Activated CD8-positive, alpha-beta memory T cell treated with anti-CD3 and anti-CD28 coated beads, Interleukin-2, amount 10 ng/mL, durations not matched to agents 7 days and 5 days (primary cell): ENCODE results near the gene GFRA3. TPM values are rescaled to one million over a fixed set of nuclear protein-coding genes. Genes with fewer than 3 reads are reported as not detected.
"Not testable (repeated sequence)": the region's sequence is repeated elsewhere in the genome, so short reads cannot be mapped to it uniquely, and the experiment has no call there.

Source experiments
- ATAC-seq: fragments of 150-1000 bp; cut with Tn5 transposase; one replicate; pipeline ENCODE4 v1.10.0; 2021; ENCODE audit warnings: moderate library complexity
- CTCF ChIA-PET: fragments of 350-600 bp; sonication (Branson Sonifier 250); formaldehyde crosslinking; loops from one replicate; lab custom pipeline; 2021; ENCODE audit warnings: antibody characterized with exemption; lab: Charles Lee
- DNase-seq: peaks from one replicate; pipeline ENCODE4 v3.0.0-alpha.2; 2020
- H3K27ac Mint-ChIP-seq: one replicate; pipeline ENCODE4 v1.8.0; 2021; ENCODE audit warnings: mild to moderate bottlenecking, mixed read lengths
- H3K27me3 Mint-ChIP-seq: one replicate; pipeline ENCODE4 v1.8.0; 2021; ENCODE audit warnings: mixed read lengths
- H3K36me3 Mint-ChIP-seq: one replicate; pipeline ENCODE4 v1.8.0; 2021; ENCODE audit warnings: mild to moderate bottlenecking, mixed read lengths
- H3K4me1 Mint-ChIP-seq: one replicate; pipeline ENCODE4 v1.8.0; 2021; ENCODE audit warnings: mixed read lengths
- H3K4me3 Mint-ChIP-seq: one replicate; pipeline ENCODE4 v1.8.0; 2021; ENCODE audit warnings: mild to moderate bottlenecking, moderate library complexity, mixed read lengths
- H3K9me3 Mint-ChIP-seq: one replicate; pipeline ENCODE4 v1.8.0; 2022; ENCODE audit warnings: low read depth, mixed read lengths
- total RNA-seq, 2 experiments: library from RNA; stranded (reverse); gene quantifications; one replicate each; pipeline ENCODE4 v1.2.3, GENCODE V29; 2021

The GFRA3 gene
- total RNA-seq, 2 experiments from 2014 or later: 0.15 to 0.19 TPM

GRCh38 chr5:138275379-138275782, 960 bp upstream of the GFRA3 start:
- Mint-ChIP-seq H3K4me1 (peaks cover 7% of the 10 kb centered on the region), H3K9me3 (no peaks in the 10 kb centered on the region), H3K27me3 (peaks cover 32% of the 10 kb centered on the region), H3K27ac (no peak overlapping the region), H3K4me3 (no peak overlapping the region), H3K36me3 (no peaks in the 10 kb centered on the region)
- DNase-seq (no peak), ATAC-seq (no peak)
- CTCF ChIA-PET: interaction anchor here (1.2 to 1.7 kb wide), 4 partner anchors 36 to 96 kb away, joined by 3 to 4 read pairs (median 3); no protein-coding TSS in a partner anchor

- Mint-ChIP-seq H3K27ac (no peak overlapping the region), H3K36me3 (no peaks in the 10 kb centered on the region), H3K4me1 (peaks cover 7% of the 10 kb centered on the region), H3K4me3 (no peak overlapping the region), H3K27me3 (peaks cover 32% of the 10 kb centered on the region), H3K9me3 (no peaks in the 10 kb centered on the region)
- no peak for ATAC-seq
- CTCF ChIA-PET: no interaction called here
- DNase-seq: no peak
Measured at GRCh38 chr5:138273834-138274188, 610 bp downstream of the GFRA3 start.

GRCh38 chr5:138272681-138273080, 1.7 kb downstream of the GFRA3 start:
- ATAC-seq (no peak), DNase-seq (no peak)
- peaks cover 32% of the 10 kb centered on the region for H3K27me3 Mint-ChIP-seq
- no peaks in the 10 kb centered on the region for H3K36me3 Mint-ChIP-seq
- H3K9me3 Mint-ChIP-seq: no peaks in the 10 kb centered on the region
- no peak overlapping the region for H3K27ac Mint-ChIP-seq
- CTCF ChIA-PET: no interaction called here
- peaks cover 7% of the 10 kb centered on the region for H3K4me1 Mint-ChIP-seq
- H3K4me3 Mint-ChIP-seq: no peak overlapping the region

GRCh38 chr5:138271281-138271680, 3.1 kb downstream of the GFRA3 start:
- CTCF ChIA-PET: no interaction called here
- peaks cover 5% of the 10 kb centered on the region for H3K4me1 Mint-ChIP-seq
- H3K9me3 Mint-ChIP-seq: no peaks in the 10 kb centered on the region
- no peak for ATAC-seq
- no peak for DNase-seq
- H3K27ac Mint-ChIP-seq: no peak overlapping the region
- no peaks in the 10 kb centered on the region for H3K36me3 Mint-ChIP-seq
- H3K27me3 Mint-ChIP-seq: peaks cover 32% of the 10 kb centered on the region
- no peak overlapping the region for H3K4me3 Mint-ChIP-seq

- ATAC-seq: no peak
- CTCF ChIA-PET: no interaction called here
- H3K27ac Mint-ChIP-seq: no peak overlapping the region
Measured at GRCh38 chr5:138264183-138264582, 10.2 kb downstream of the GFRA3 start.

GRCh38 chr5:138263581-138263980, 10.8 kb downstream of the GFRA3 start:
- ATAC-seq: no peak

More at GRCh38 chr5:138264183-138264582, 10.2 kb downstream of the GFRA3 start:
- no peak for DNase-seq
- Mint-ChIP-seq H3K36me3 (no peaks in the 10 kb centered on the region), H3K4me3 (no peak overlapping the region), H3K9me3 (no peaks in the 10 kb centered on the region), H3K4me1 (no peaks in the 10 kb centered on the region), H3K27me3 (peaks cover 16% of the 10 kb centered on the region)

GRCh38 chr5:138258704-138259292, 15.6 kb downstream of the GFRA3 start:
- no peaks in the 10 kb centered on the region for H3K4me1 Mint-ChIP-seq

More at GRCh38 chr5:138263581-138263980, 10.8 kb downstream of the GFRA3 start:
- Mint-ChIP-seq H3K27me3 (peaks cover 16% of the 10 kb centered on the region), H3K4me3 (no peak overlapping the region), H3K36me3 (no peaks in the 10 kb centered on the region), H3K27ac (no peak overlapping the region), H3K4me1 (no peaks in the 10 kb centered on the region), H3K9me3 (no peaks in the 10 kb centered on the region)
- CTCF ChIA-PET: no interaction called here
- DNase-seq: no peak

GRCh38 chr5:138257583-138257982, 16.8 kb downstream of the GFRA3 start:
- ATAC-seq: no peak
- no peaks in the 10 kb centered on the region for H3K9me3 Mint-ChIP-seq
- no peak overlapping the region for H3K27ac Mint-ChIP-seq
- DNase-seq: no peak
- peaks cover 10% of the 10 kb centered on the region for H3K27me3 Mint-ChIP-seq
- no peaks in the 10 kb centered on the region for H3K36me3 Mint-ChIP-seq
- H3K4me3 Mint-ChIP-seq: no peak overlapping the region
- H3K4me1 Mint-ChIP-seq: no peaks in the 10 kb centered on the region
- CTCF ChIA-PET: no interaction called here

More at GRCh38 chr5:138258704-138259292, 15.6 kb downstream of the GFRA3 start:
- CTCF ChIA-PET: interaction anchor here (0.8 kb wide), 1 partner anchor 190 kb away, joined by 3 read pairs; no protein-coding TSS in a partner anchor
- no peak for DNase-seq
- Mint-ChIP-seq H3K36me3 (no peaks in the 10 kb centered on the region), H3K4me3 (no peak overlapping the region), H3K27me3 (peaks cover 10% of the 10 kb centered on the region), H3K27ac (no peak overlapping the region), H3K9me3 (no peaks in the 10 kb centered on the region)
- no peak for ATAC-seq

GRCh38 chr5:138252944-138253343, 21.5 kb downstream of the GFRA3 start:
- no peak for ATAC-seq
- Mint-ChIP-seq H3K4me1 (no peaks in the 10 kb centered on the region), H3K9me3 (no peaks in the 10 kb centered on the region), H3K27ac (no peak overlapping the region), H3K4me3 (no peak overlapping the region), H3K27me3 (peaks cover 8% of the 10 kb centered on the region), H3K36me3 (no peaks in the 10 kb centered on the region)
- CTCF ChIA-PET: interaction anchor here (1.5 kb wide), 1 partner anchor 10 kb away, joined by 3 read pairs; no protein-coding TSS in a partner anchor
- no peak for DNase-seq

GRCh38 chr5:138247800-138248199, 26.6 kb downstream of the GFRA3 start:
- CTCF ChIA-PET, H3K4me3 Mint-ChIP-seq, ATAC-seq, H3K36me3 Mint-ChIP-seq, DNase-seq, H3K27ac Mint-ChIP-seq, H3K4me1 Mint-ChIP-seq, H3K9me3 Mint-ChIP-seq: not testable (repeated sequence)
- H3K27me3 Mint-ChIP-seq: peaks cover 22% of the 10 kb centered on the region

- H3K27ac Mint-ChIP-seq: no peak overlapping the region
- peaks cover 30% of the 10 kb centered on the region for H3K27me3 Mint-ChIP-seq
- H3K4me3 Mint-ChIP-seq: no peak overlapping the region
- H3K36me3 Mint-ChIP-seq: no peaks in the 10 kb centered on the region
- no peaks in the 10 kb centered on the region for H3K9me3 Mint-ChIP-seq
- no peak for DNase-seq
- CTCF ChIA-PET: no interaction called here
- H3K4me1 Mint-ChIP-seq: peaks cover 2% of the 10 kb centered on the region
- ATAC-seq: no peak
Measured at GRCh38 chr5:138246822-138247221, 27.6 kb downstream of the GFRA3 start.

- Mint-ChIP-seq H3K36me3 (no peaks in the 10 kb centered on the region), H3K27me3 (peaks cover 33% of the 10 kb centered on the region), H3K9me3 (no peaks in the 10 kb centered on the region), H3K4me1 (peaks cover 5% of the 10 kb centered on the region), H3K4me3 (no peak overlapping the region), H3K27ac (no peak overlapping the region)
- DNase-seq: no peak
- CTCF ChIA-PET: no interaction called here
- ATAC-seq: no peak
Measured at GRCh38 chr5:138246334-138246733, 28.1 kb downstream of the GFRA3 start.

- H3K9me3 Mint-ChIP-seq: no peaks in the 10 kb centered on the region
- H3K27me3 Mint-ChIP-seq: peaks cover 39% of the 10 kb centered on the region
- H3K4me1 Mint-ChIP-seq: peaks cover 11% of the 10 kb centered on the region
- no peak overlapping the region for H3K27ac Mint-ChIP-seq
- CTCF ChIA-PET: no interaction called here
- no peaks in the 10 kb centered on the region for H3K36me3 Mint-ChIP-seq
- no peak for ATAC-seq
- H3K4me3 Mint-ChIP-seq: no peak overlapping the region
- no peak for DNase-seq
Measured at GRCh38 chr5:138245717-138246116, 28.7 kb downstream of the GFRA3 start.

GRCh38 chr5:138243794-138244193, 30.6 kb downstream of the GFRA3 start:
- H3K4me3 Mint-ChIP-seq: no peak overlapping the region
- peaks cover 52% of the 10 kb centered on the region for H3K27me3 Mint-ChIP-seq
- no peaks in the 10 kb centered on the region for H3K9me3 Mint-ChIP-seq
- CTCF ChIA-PET: interaction anchor here (0.8 kb wide), 1 partner anchor 8 kb away, joined by 3 read pairs; no protein-coding TSS in a partner anchor
- ATAC-seq: no peak
- H3K36me3 Mint-ChIP-seq: no peaks in the 10 kb centered on the region
- no peak for DNase-seq
- no peak overlapping the region for H3K27ac Mint-ChIP-seq
- peaks cover 16% of the 10 kb centered on the region for H3K4me1 Mint-ChIP-seq
